ENCODE data around the gene SLC30A2.

The SLC30A2 gene

GRCh38 chr1:26059906-26060305, 14.0 kb upstream of the SLC30A2 start:
- Mint-ChIP-seq H3K36me3 (no peaks in the 10 kb centered on the region), H3K27me3 (peaks cover 18% of the 10 kb centered on the region), H3K9me3 (no peaks in the 10 kb centered on the region), H3K27ac (no peak overlapping the region), H3K4me1 (no peaks in the 10 kb centered on the region), H3K4me3 (no peak overlapping the region)
- DNase-seq (ENCODE audit: low spot score in 2 of 2) (no peak), ATAC-seq (ENCODE audit: low read depth) (no peak)

GRCh38 chr1:26058052-26058595, 12.2 kb upstream of the SLC30A2 start:
- H3K36me3 Mint-ChIP-seq, result no peaks in the 10 kb centered on the region
- peaks cover 16% of the 10 kb centered on the region for H3K27me3 Mint-ChIP-seq
- no peaks in the 10 kb centered on the region for H3K9me3 Mint-ChIP-seq
- H3K4me3 Mint-ChIP-seq, result no peak overlapping the region
- H3K4me1 Mint-ChIP-seq, result no peaks in the 10 kb centered on the region
- DNase-seq (ENCODE audit: low spot score in 2 of 2) (no peak), ATAC-seq (ENCODE audit: low read depth) (no peak)
- H3K27ac Mint-ChIP-seq, result no peak overlapping the region

GRCh38 chr1:26057189-26057588, 11.3 kb upstream of the SLC30A2 start:
- Mint-ChIP-seq H3K36me3 (no peaks in the 10 kb centered on the region), H3K4me1 (no peaks in the 10 kb centered on the region), H3K27ac (no peak overlapping the region), H3K4me3 (no peak overlapping the region), H3K9me3 (no peaks in the 10 kb centered on the region), H3K27me3 (peaks cover 16% of the 10 kb centered on the region)
- ATAC-seq (ENCODE audit: low read depth) (no peak), DNase-seq (ENCODE audit: low spot score in 2 of 2) (no peak)

GRCh38 chr1:26055041-26055440, 9.1 kb upstream of the SLC30A2 start:
- no peak overlapping the region for H3K4me3 Mint-ChIP-seq
- DNase-seq (ENCODE audit: low spot score in 2 of 2) (no peak), ATAC-seq (ENCODE audit: low read depth) (no peak)
- H3K4me1 Mint-ChIP-seq, result no peaks in the 10 kb centered on the region
- no peak overlapping the region for H3K27ac Mint-ChIP-seq
- H3K27me3 Mint-ChIP-seq, result peaks cover 18% of the 10 kb centered on the region
- no peaks in the 10 kb centered on the region for H3K36me3 Mint-ChIP-seq
- no peaks in the 10 kb centered on the region for H3K9me3 Mint-ChIP-seq

GRCh38 chr1:26053718-26054560, 8.0 kb upstream of the SLC30A2 start:
- Mint-ChIP-seq H3K9me3 (no peaks in the 10 kb centered on the region), H3K36me3 (no peaks in the 10 kb centered on the region), H3K27ac (no peak overlapping the region), H3K27me3 (peaks cover 14% of the 10 kb centered on the region), H3K4me3 (no peak overlapping the region), H3K4me1 (no peaks in the 10 kb centered on the region)
- DNase-seq (ENCODE audit: low spot score in 2 of 2) (no peak), ATAC-seq (ENCODE audit: low read depth) (no peak)

DNA sequence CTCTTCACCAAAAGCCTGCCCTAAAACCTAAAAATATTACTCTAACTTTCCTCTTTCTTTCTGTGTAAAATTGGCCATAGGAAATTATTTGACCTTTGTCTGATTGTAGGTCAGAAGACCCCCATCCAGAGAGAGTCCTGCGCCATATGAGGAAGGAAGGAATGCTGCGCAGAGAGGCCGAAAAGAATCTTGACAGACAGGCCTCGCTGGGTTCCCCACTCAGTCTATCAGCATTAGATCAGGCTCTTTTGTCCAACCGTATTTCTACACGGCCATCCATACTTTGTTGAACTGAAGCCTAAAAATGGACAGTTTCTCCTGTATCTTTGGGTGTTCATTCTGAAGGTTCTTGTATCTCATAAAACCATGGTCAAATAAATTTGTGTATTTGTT, 4.3 kb upstream of the SLC30A2 start:
- DNase-seq (ENCODE audit: low spot score in 2 of 2), result no peak
- H3K4me1 Mint-ChIP-seq, result peaks cover under 1% of the 10 kb centered on the region
- H3K4me3 Mint-ChIP-seq, result no peak overlapping the region
- peaks cover 11% of the 10 kb centered on the region for H3K27me3 Mint-ChIP-seq
- H3K36me3 Mint-ChIP-seq, result no peaks in the 10 kb centered on the region
- H3K27ac Mint-ChIP-seq, result no peak overlapping the region
- no peaks in the 10 kb centered on the region for H3K9me3 Mint-ChIP-seq
- ATAC-seq (ENCODE audit: low read depth), result no peak

- Mint-ChIP-seq H3K4me3 (no peak overlapping the region), H3K4me1 (peaks cover 3% of the 10 kb centered on the region), H3K27me3 (peaks cover 17% of the 10 kb centered on the region), H3K9me3 (no peaks in the 10 kb centered on the region), H3K36me3 (no peaks in the 10 kb centered on the region), H3K27ac (no peak overlapping the region)
- ATAC-seq (ENCODE audit: low read depth), result no peak
- DNase-seq (ENCODE audit: low spot score in 2 of 2), result no peak
Measured at GRCh38 chr1:26049531-26050247, 3.8 kb upstream of the SLC30A2 start.

DNA sequence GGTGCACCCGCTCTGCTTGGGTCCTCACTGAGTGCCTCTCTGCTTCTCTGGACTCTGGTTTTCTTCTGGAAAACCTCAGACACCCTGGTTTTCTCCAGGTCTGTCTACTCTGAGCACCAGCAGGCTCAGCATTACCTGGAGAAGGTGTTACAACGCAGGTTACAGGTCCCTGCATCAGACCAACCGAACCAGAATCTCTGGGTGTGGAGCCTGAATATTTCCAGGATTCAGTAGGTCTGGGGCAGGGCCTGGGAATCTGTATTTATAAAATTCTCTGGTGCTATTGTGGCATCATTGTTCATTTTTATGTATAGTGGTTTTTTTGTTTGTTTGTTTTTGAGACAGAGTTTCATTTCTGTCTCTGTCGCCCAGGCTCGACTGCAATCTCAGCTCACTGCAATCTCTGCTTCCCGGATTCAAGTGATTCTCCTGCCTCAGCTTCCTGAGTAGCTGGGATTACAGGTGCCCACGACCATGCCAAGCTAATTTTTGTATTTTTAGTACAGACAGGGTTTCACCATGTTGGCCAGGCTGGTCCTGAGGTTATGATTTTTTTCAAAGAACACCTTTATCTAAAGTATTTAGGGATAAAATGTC, 1.5 kb upstream of the SLC30A2 start:
- Mint-ChIP-seq H3K27me3 (peaks cover 23% of the 10 kb centered on the region), H3K27ac (no peak overlapping the region)

GRCh38 chr1:26046246-26047095, 553 bp upstream of the SLC30A2 start:
- DNase-seq (ENCODE audit: low spot score in 2 of 2) (no peak), ATAC-seq (ENCODE audit: low read depth) (no peak)
- peaks cover 3% of the 10 kb centered on the region for H3K4me1 Mint-ChIP-seq
- H3K27me3 Mint-ChIP-seq, result peaks cover 19% of the 10 kb centered on the region
- no peak overlapping the region for H3K4me3 Mint-ChIP-seq
- no peaks in the 10 kb centered on the region for H3K9me3 Mint-ChIP-seq
- H3K36me3 Mint-ChIP-seq, result no peaks in the 10 kb centered on the region
- H3K27ac Mint-ChIP-seq, result no peak overlapping the region

More for the DNA sequence above, 1.5 kb upstream of the SLC30A2 start:
- Mint-ChIP-seq H3K4me3 (no peak overlapping the region), H3K9me3 (no peaks in the 10 kb centered on the region), H3K4me1 (peaks cover 3% of the 10 kb centered on the region), H3K36me3 (no peaks in the 10 kb centered on the region)
- ATAC-seq (ENCODE audit: low read depth), result no peak
- DNase-seq (ENCODE audit: low spot score in 2 of 2), result no peak

- DNase-seq (ENCODE audit: low spot score in 2 of 2) (no peak), ATAC-seq (ENCODE audit: low read depth) (no peak)
- no peak overlapping the region for H3K27ac Mint-ChIP-seq
- no peaks in the 10 kb centered on the region for H3K36me3 Mint-ChIP-seq
- H3K4me3 Mint-ChIP-seq, result no peak overlapping the region
- H3K27me3 Mint-ChIP-seq, result peaks cover 17% of the 10 kb centered on the region
- peaks cover 3% of the 10 kb centered on the region for H3K4me1 Mint-ChIP-seq
- no peaks in the 10 kb centered on the region for H3K9me3 Mint-ChIP-seq
Measured at GRCh38 chr1:26044971-26045721, 772 bp downstream of the SLC30A2 start.

- H3K9me3 Mint-ChIP-seq, result no peaks in the 10 kb centered on the region
- no peaks in the 10 kb centered on the region for H3K36me3 Mint-ChIP-seq
- DNase-seq (ENCODE audit: low spot score in 2 of 2) (no peak), ATAC-seq (ENCODE audit: low read depth) (no peak)
- no peak overlapping the region for H3K4me3 Mint-ChIP-seq
- peaks cover 3% of the 10 kb centered on the region for H3K4me1 Mint-ChIP-seq
- H3K27ac Mint-ChIP-seq, result no peak overlapping the region
- peaks cover 17% of the 10 kb centered on the region for H3K27me3 Mint-ChIP-seq
Measured at GRCh38 chr1:26044414-26044813, 1.5 kb downstream of the SLC30A2 start.

- Mint-ChIP-seq H3K27me3 (peaks cover 17% of the 10 kb centered on the region), H3K36me3 (no peaks in the 10 kb centered on the region), H3K4me3 (no peak overlapping the region), H3K4me1 (peaks cover 3% of the 10 kb centered on the region), H3K27ac (no peak overlapping the region), H3K9me3 (no peaks in the 10 kb centered on the region)
- no peak for DNase-seq (ENCODE audit: low spot score in 2 of 2)
- no peak for ATAC-seq (ENCODE audit: low read depth)
Measured at GRCh38 chr1:26043765-26044164, 2.2 kb downstream of the SLC30A2 start.

DNA sequence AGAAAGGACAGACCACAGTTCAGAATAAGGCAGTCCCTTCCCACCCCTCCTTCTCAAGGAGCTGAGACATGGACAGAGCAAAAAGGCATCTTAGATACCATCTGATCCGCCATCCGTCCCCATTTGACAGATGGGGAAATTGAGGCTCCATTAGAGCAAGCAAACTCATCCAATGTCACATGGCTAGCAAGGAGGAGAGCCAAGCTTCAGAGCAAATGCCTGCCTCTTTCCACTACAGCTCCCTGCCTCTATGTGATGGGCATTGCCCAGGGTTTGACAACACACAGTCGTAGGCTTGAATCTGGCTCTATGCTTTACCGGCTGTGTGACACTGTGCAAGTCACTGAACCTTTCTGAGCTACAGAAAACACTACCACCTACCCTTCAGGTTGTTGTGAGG, 3.9 kb downstream of the SLC30A2 start:
- ATAC-seq (ENCODE audit: low read depth), result no peak
- no peaks in the 10 kb centered on the region for H3K36me3 Mint-ChIP-seq
- no peaks in the 10 kb centered on the region for H3K9me3 Mint-ChIP-seq
- H3K4me3 Mint-ChIP-seq, result no peak overlapping the region
- no peak for DNase-seq (ENCODE audit: low spot score in 2 of 2)
- no peak overlapping the region for H3K27ac Mint-ChIP-seq
- peaks cover 3% of the 10 kb centered on the region for H3K4me1 Mint-ChIP-seq
- H3K27me3 Mint-ChIP-seq, result peaks cover 17% of the 10 kb centered on the region

Data from memory B cell (primary cell).